Skin of body (tissue), 2 donors: ENCODE data around the gene VPS52. TPM values are rescaled to one million over a fixed set of nuclear protein-coding genes. Genes with fewer than 3 reads are reported as not detected.
A peak's percentile ranks its signal among the peaks of the same experiment; 100 is the strongest.

Experiments used
- small RNA-seq: library from RNA; depleted of rRNA; stranded (forward); fragments of <200 nt; gene quantifications from one replicate; pipeline ENCODE3, GENCODE V24; 2014; ENCODE audit warnings: low replicate concordance
- total RNA-seq: library from RNA; depleted of rRNA; stranded (reverse); fragments of >200 nt; gene quantifications from one replicate; pipeline ENCODE4 v1.2.3, GENCODE V29; 2014

Gene VPS52
- total RNA-seq, 1 donor from 2014 or later: 35.7 TPM

Small RNAs within 50 kb of the gene (small RNA-seq; reads per million reads assigned to genes)
- gene MIR219A1: 1.6 reads per million, percentile 84 among the genes with 10 or more reads in this experiment

Other genes starting within 250 kb of the VPS52 start
- 16.1 TPM for gene HLA-DPA1, start 198.2 kb downstream of the VPS52 start, total RNA-seq
- 19.6 TPM for gene HLA-DPB1, start 195.9 kb downstream of the VPS52 start, total RNA-seq
- 1.4 TPM for gene COL11A2, start 79.4 kb downstream of the VPS52 start, total RNA-seq
- 17.9 TPM for gene RXRB, start 71.2 kb downstream of the VPS52 start, total RNA-seq
- gene SLC39A7, start 71.0 kb downstream of the VPS52 start, total RNA-seq: 61.7 TPM
- 13.4 TPM for gene HSD17B8, start 67.2 kb downstream of the VPS52 start, total RNA-seq
- 18.8 TPM for gene RING1, start 63.4 kb downstream of the VPS52 start, total RNA-seq
- 3,055 TPM for gene RPS18, start 199 bp upstream of the VPS52 start, total RNA-seq
- gene B3GALT4, start 5.2 kb upstream of the VPS52 start, total RNA-seq: 5.1 TPM
- 39.9 TPM for gene WDR46, start 17.4 kb upstream of the VPS52 start, total RNA-seq
- gene PFDN6, start 17.7 kb upstream of the VPS52 start, total RNA-seq: 25.3 TPM
- 29.2 TPM for gene RGL2, start 27.1 kb upstream of the VPS52 start, total RNA-seq
- 32.6 TPM for gene TAPBP, start 42.2 kb upstream of the VPS52 start, total RNA-seq
- gene ZBTB22, start 45.9 kb upstream of the VPS52 start, total RNA-seq: 10.9 TPM
- gene DAXX, start 51.1 kb upstream of the VPS52 start, total RNA-seq: 17.8 TPM
- 9.5 TPM for gene KIFC1, start 119.9 kb upstream of the VPS52 start, total RNA-seq
- 13.7 TPM for gene PHF1, start 139.1 kb upstream of the VPS52 start, total RNA-seq
- gene CUTA, start 146.2 kb upstream of the VPS52 start, total RNA-seq: 54.4 TPM
- gene SYNGAP1, start 148.2 kb upstream of the VPS52 start, total RNA-seq: 8.8 TPM
- gene ZBTB9, start 182.7 kb upstream of the VPS52 start, total RNA-seq: 5.8 TPM